Measurements from ENCODE around the gene NRAP.

- TF ChIP-seq ZNF660 (tag by site-specific recombination; IDR thresholded peaks at IDR 0.05) = no peak
- no peak for TF ChIP-seq ZNF324 (tag by site-specific recombination; IDR thresholded peaks at IDR 0.05)
- no peak for TF ChIP-seq CTCF (tag by site-specific recombination; IDR thresholded peaks at IDR 0.05)
- TF ChIP-seq BCL11A (tag by site-specific recombination; IDR thresholded peaks at IDR 0.05; ENCODE audit: low read depth) = no peak
- no peak for TF ChIP-seq ZNF280D (tag by site-specific recombination; IDR thresholded peaks at IDR 0.05)
- no peak for TF ChIP-seq MYNN (tag by site-specific recombination; IDR thresholded peaks at IDR 0.05; ENCODE audit: borderline replicate concordance)
- TF ChIP-seq IKZF3 (tag by site-specific recombination; IDR thresholded peaks at IDR 0.05) = no peak
- TF ChIP-seq PRDM6 (tag by site-specific recombination; IDR thresholded peaks at IDR 0.05) = no peak
- TF ChIP-seq ZNF354C (tag by site-specific recombination; IDR thresholded peaks at IDR 0.05; ENCODE audit: borderline replicate concordance, low read depth) = no peak
- TF ChIP-seq ZNF366 (tag by site-specific recombination; conservative IDR thresholded peaks at IDR 0.05) = no peak
- no peak for TF ChIP-seq ZNF544 (tag by site-specific recombination; IDR thresholded peaks at IDR 0.05)
- TF ChIP-seq ZNF488 (tag by site-specific recombination; IDR thresholded peaks at IDR 0.05) = no peak
- no peak for TF ChIP-seq ZNF280C (tag by site-specific recombination; IDR thresholded peaks at IDR 0.05)
- TF ChIP-seq YY1 (tag by site-specific recombination; IDR thresholded peaks at IDR 0.05) = no peak
Measured at GRCh38 chr10:113686028-113686427, 22.2 kb upstream of the NRAP start.

All from HEK293 (cell line).